Measurements from ENCODE around the gene PHETA1. TPM values are rescaled to one million over a fixed set of nuclear protein-coding genes. Genes with fewer than 3 reads are reported as not detected.
"Not testable (repeated sequence)": the region's sequence is repeated elsewhere in the genome, so short reads cannot be mapped to it uniquely, and the experiment has no call there.

Gene PHETA1
- polyA plus RNA-seq, 2 of the 4 experiments (the other 2 are of a cell fraction) = 2.9 to 7.1 TPM

GRCh38 chr12:111335301-111335700, 33.6 kb downstream of the PHETA1 start:
- H3K9me3 ChIP-seq; FAIRE-seq; POLR2A ChIA-PET; H3K4me2 ChIP-seq; ATAC-seq; DNase-seq (ENCODE audit: low read depth in 1 of 2, low spot score in 1 of 2); H3K27ac ChIP-seq; H3K4me1 ChIP-seq; H3K4me3 ChIP-seq: not testable (repeated sequence)
- CTCF ChIA-PET = interaction anchor here (0.9 to 6.8 kb wide), 3 partner anchors 32 to 116 kb away, joined by 5 to 44 read pairs (median 39); no protein-coding TSS in a partner anchor
- 65% methylated on average over 10 of the region's 10 CpGs for WGBS (ENCODE audit: missing lambda C conversion rate)

GRCh38 chr12:111334393-111334915, 34.4 kb downstream of the PHETA1 start:
- H3K4me1 ChIP-seq = no peaks in the 10 kb centered on the region
- no peak overlapping the region for H3K4me2 ChIP-seq
- no peaks in the 10 kb centered on the region for H3K9me3 ChIP-seq
- no peak for ATAC-seq
- FAIRE-seq = no peak
- POLR2A ChIA-PET = no interaction called here
- CTCF ChIA-PET = interaction anchor here (6.2 to 6.8 kb wide), 2 partner anchors 63 to 117 kb away, joined by 39 to 44 read pairs; no protein-coding TSS in a partner anchor
- H3K4me3 ChIP-seq = no peak overlapping the region
- no peak for TF ChIP-seq HOXA7 (CRISPR knock-in tag; IDR thresholded peaks at IDR 0.05)
- TF ChIP-seq HOXB13 (CRISPR knock-in tag; IDR thresholded peaks at IDR 0.05; ENCODE audit: low read depth) = no peak
- no peak for TF ChIP-seq RAD21 (conservative IDR thresholded peaks at IDR 0.05 in 1 of 2, IDR thresholded peaks at IDR 0.05 in 1 of 2)
- TF ChIP-seq CBX8 (IDR thresholded peaks at IDR 0.05) = no peak
- no peak for TF ChIP-seq CTCF (IDR thresholded peaks at IDR 0.05)
- no peak for TF ChIP-seq E2F6 (IDR thresholded peaks at IDR 0.05; ENCODE audit: borderline replicate concordance, low read depth)
- TF ChIP-seq KDM1A (IDR thresholded peaks at IDR 0.05; ENCODE audit: low read depth) = no peak
- TF ChIP-seq FOSB (CRISPR knock-in tag; IDR thresholded peaks at IDR 0.05) = no peak
- TF ChIP-seq PHF8 (IDR thresholded peaks at IDR 0.05; ENCODE audit: borderline replicate concordance, low read depth) = no peak
- TF ChIP-seq EHF (CRISPR knock-in tag; IDR thresholded peaks at IDR 0.05) = no peak
- TF ChIP-seq BCL3 (IDR thresholded peaks at IDR 0.05) = no peak
- 78% methylated on average over 11 of the region's 11 CpGs for WGBS (ENCODE audit: missing lambda C conversion rate)
- DNase-seq (ENCODE audit: low read depth in 1 of 2, low spot score in 1 of 2) = no peak
- no peak overlapping the region for H3K27ac ChIP-seq

- H3K9me3 ChIP-seq = no peaks in the 10 kb centered on the region
- ChIA-PET CTCF (interaction anchor here (0.6 to 6.8 kb wide), 22 partner anchors 9 to 1698 kb away, joined by 3 to 44 read pairs (median 3); partner anchors contain the start of gene PHETA1), POLR2A (interaction anchor here (1.2 kb wide), 1 partner anchor 121 kb away, joined by 3 read pairs; no protein-coding TSS in a partner anchor)
- 22% methylated on average over 8 of the region's 8 CpGs for WGBS (ENCODE audit: missing lambda C conversion rate)
- peak; percentile 71 to 82 for ATAC-seq
- FAIRE-seq = peak; percentile 63
- no peak overlapping the region for H3K27ac ChIP-seq
- H3K4me3 ChIP-seq = no peak overlapping the region
- DNase-seq (ENCODE audit: low read depth in 1 of 2, low spot score in 1 of 2) = peak; percentile 74 to 78
- H3K4me2 ChIP-seq = no peak overlapping the region
- H3K4me1 ChIP-seq = no peaks in the 10 kb centered on the region
- TF ChIP-seq RNF2 (IDR thresholded peaks at IDR 0.05; ENCODE audit: borderline replicate concordance, low read depth) (no peak), RARB (CRISPR knock-in tag; IDR thresholded peaks at IDR 0.05) (no peak), CHD4 (IDR thresholded peaks at IDR 0.05; ENCODE audit: borderline replicate concordance) (no peak), FOXS1 (CRISPR knock-in tag; IDR thresholded peaks at IDR 0.05) (no peak), RFX5 (IDR thresholded peaks at IDR 0.05) (no peak), POLR2A (IDR thresholded peaks at IDR 0.05; ENCODE audit: low read length) (no peak), SREBF2 (IDR thresholded peaks at IDR 0.05) (no peak), CBX8 (IDR thresholded peaks at IDR 0.05) (no peak), HES2 (IDR thresholded peaks at IDR 0.05) (no peak), EHMT2 (IDR thresholded peaks at IDR 0.05; ENCODE audit: low read depth) (no peak), EP300 (IDR thresholded peaks at IDR 0.05) (no peak), RAD21 (conservative IDR thresholded peaks at IDR 0.05 in 1 of 2, IDR thresholded peaks at IDR 0.05 in 1 of 2) (peak; percentile 63 to 77; a peak in 4 of 5 replicates), PHF8 (IDR thresholded peaks at IDR 0.05; ENCODE audit: borderline replicate concordance, low read depth) (no peak), POLR2AphosphoS2 (conservative IDR thresholded peaks at IDR 0.05; ENCODE audit: low read length) (no peak), CTCF (IDR thresholded peaks at IDR 0.05) (peak; percentile 64), USF2 (IDR thresholded peaks at IDR 0.05) (no peak), MYC (IDR thresholded peaks at IDR 0.05; ENCODE audit: borderline replicate concordance, low read length) (no peak)
Measured at GRCh38 chr12:111330800-111331752, 37.8 kb downstream of the PHETA1 start.

Data from A549 (cell line).